ENCODE measurements around the gene KIF12. TPM values are rescaled to one million over a fixed set of nuclear protein-coding genes. Genes with fewer than 3 reads are reported as not detected.

Gene KIF12
- total and polyA plus RNA-seq, 2 experiments from 2014 or later, result 4.2 to 4.3 TPM

- TF ChIP-seq REST (IDR thresholded peaks at IDR 0.05; ENCODE audit: unreplicated experiment) (no peak), ZNF114 (CRISPR knock-in tag; IDR thresholded peaks at IDR 0.05) (no peak)
These were observed 4.1 kb downstream of the KIF12 start (continued) for GRCh38 chr9:114094971-114095370.

- no peak for DNase-seq (ENCODE audit: low spot score)
- 0 out of 2 replicates have a peak, but pooled peaks cover 4% of the 10 kb centered on the region for H3K4me1 ChIP-seq (ENCODE audit: insufficient read depth)
- no peaks in the 10 kb centered on the region for H3K36me3 ChIP-seq (ENCODE audit: insufficient read depth)
- ATAC-seq, result no peak
- H2AFZ ChIP-seq, result no peak overlapping the region
- H3K9me2 ChIP-seq (ENCODE audit: insufficient read depth), result no peaks in the 10 kb centered on the region
- Mint-ChIP-seq H3K27ac (no peak overlapping the region), H3K9me3 (no peaks in the 10 kb centered on the region), H3K4me3 (no peak overlapping the region), H3K36me3 (ENCODE audit: low read depth) (no peaks in the 10 kb centered on the region; the same call in 2 of the 3 replicates), H3K4me1 (peaks cover 5% of the 10 kb centered on the region; the same call in 2 of the 3 replicates), H3K27me3 (ENCODE audit: insufficient read depth, low read depth, poor library complexity) (peaks cover 29% of the 10 kb centered on the region)
- peaks cover 17% of the 10 kb centered on the region for H3K27me3 ChIP-seq (ENCODE audit: insufficient read depth)
- H3K4me3 ChIP-seq, result no peak overlapping the region
- H4K20me1 ChIP-seq (replicated peaks; ENCODE audit: insufficient read depth), result no peaks in the 10 kb centered on the region
- H3F3A ChIP-seq (replicated peaks; ENCODE audit: low read depth), result no peaks in the 10 kb centered on the region
- no peaks in the 10 kb centered on the region for H3K79me2 ChIP-seq (replicated peaks; ENCODE audit: insufficient read depth)
- H3K27ac ChIP-seq (ENCODE audit: low read depth), result no peak overlapping the region
- no peak overlapping the region for H3K4me2 ChIP-seq
- TF ChIP-seq STAT1 (IDR thresholded peaks at IDR 0.05; ENCODE audit: unreplicated experiment) (no peak), EZH2 (IDR thresholded peaks at IDR 0.05; ENCODE audit: low read depth, unreplicated experiment) (no peak), JUNB (IDR thresholded peaks at IDR 0.05; ENCODE audit: unreplicated experiment) (no peak), ZNF331 (CRISPR knock-in tag; IDR thresholded peaks at IDR 0.05; ENCODE audit: low read depth) (no peak), NANOG (IDR thresholded peaks at IDR 0.05; ENCODE audit: borderline replicate concordance) (no peak), ZNF114 (CRISPR knock-in tag; IDR thresholded peaks at IDR 0.05) (no peak), ETS1 (IDR thresholded peaks at IDR 0.05) (no peak), EZH2phosphoT487 (IDR thresholded peaks at IDR 0.05; ENCODE audit: unreplicated experiment) (no peak), POLR2AphosphoS5 (IDR thresholded peaks at IDR 0.05; ENCODE audit: low read depth) (no peak), CTCF (conservative IDR thresholded peaks at IDR 0.05; ENCODE audit: low read depth in 2 of 2) (no peak), CREB1 (CRISPR knock-in tag; IDR thresholded peaks at IDR 0.05; ENCODE audit: low read depth) (no peak)
These were observed 5.2 kb downstream of the KIF12 start for GRCh38 chr9:114093761-114094505.
